Neural cell (in vitro differentiated cells): Measurements from ENCODE around the gene CHRDL2.

Experiments
- CTCF ChIP-seq: fragments of 450-650 bp; IDR thresholded peaks from 2 replicates; pipeline ENCODE4 v1.5.1; 2014; ENCODE audit warnings: antibody characterized with exemption, mild to moderate bottlenecking, moderate library complexity; ENCODE audit not compliant: poor library complexity, severe bottlenecking
- EP300 ChIP-seq: fragments of 450-650 bp; conservative IDR thresholded peaks from 2 replicates; pipeline ENCODE4 v1.6.1; 2014; ENCODE audit warnings: antibody characterized with exemption, mild to moderate bottlenecking, moderate library complexity; ENCODE audit not compliant: poor library complexity, severe bottlenecking
- EZH2 ChIP-seq: fragments of 200-600, 300-800 bp; shearing (Covaris generic), sonication (generic); IDR thresholded peaks from 2 replicates; pipeline ENCODE4 v1.6.1; 2014; ENCODE audit warnings: antibody characterized with exemption, low read length, borderline replicate concordance, mild to moderate bottlenecking; ENCODE audit not compliant: insufficient read depth, poor library complexity, severe bottlenecking
- MXI1 ChIP-seq: fragments of 450-650 bp; conservative IDR thresholded peaks from 2 replicates; pipeline ENCODE4 v1.6.1; 2014; ENCODE audit warnings: antibody characterized with exemption, mild to moderate bottlenecking; ENCODE audit not compliant: poor library complexity, severe bottlenecking
- POLR2AphosphoS5 ChIP-seq: IDR thresholded peaks from 2 replicates; pipeline ENCODE4 v1.6.1; 2012
- RAD21 ChIP-seq: fragments of 450-650 bp; conservative IDR thresholded peaks from 2 replicates; pipeline ENCODE4 v1.6.1; 2014; ENCODE audit warnings: antibody characterized with exemption, mild to moderate bottlenecking, moderate library complexity
- REST ChIP-seq: IDR thresholded peaks from 2 replicates; pipeline ENCODE4 v1.6.1; 2012; ENCODE audit warnings: borderline replicate concordance
- SMC3 ChIP-seq: fragments of 450-650 bp; conservative IDR thresholded peaks from 2 replicates; pipeline ENCODE4 v1.6.1; 2014; ENCODE audit warnings: antibody characterized with exemption, mild to moderate bottlenecking, moderate library complexity; ENCODE audit not compliant: poor library complexity
- TAF1 ChIP-seq: IDR thresholded peaks from 2 replicates; pipeline ENCODE4 v1.6.1; 2012; ENCODE audit warnings: low read depth

GRCh38 chr11:74731301-74732094, at the start of gene CHRDL2:
- TF ChIP-seq CTCF, result peak; percentile 15
- no peak for TF ChIP-seq MXI1
- no peak for TF ChIP-seq SMC3
- TF ChIP-seq RAD21, result no peak
- no peak for TF ChIP-seq EZH2
- no peak for TF ChIP-seq EP300
- TF ChIP-seq POLR2AphosphoS5, result no peak
- TF ChIP-seq TAF1, result no peak
- no peak for TF ChIP-seq REST
